Stimulated activated naive CD8-positive, alpha-beta T cell treated with anti-CD3 and anti-CD28 coated beads, Interleukin-15, Interleukin-2, amounts not matched to agents 100 ng/mL and 50 ng/mL, for 24 hours (primary cell): ENCODE measurements around the gene PARP9.
"Not testable (repeated sequence)": the region's sequence is repeated elsewhere in the genome, so short reads cannot be mapped to it uniquely, and the experiment has no call there.

ENCODE experiments used
- H3K27ac Mint-ChIP-seq: one replicate; pipeline ENCODE4 v1.8.0; 2021; ENCODE audit warnings: mild to moderate bottlenecking, mixed read lengths
- H3K27me3 Mint-ChIP-seq: one replicate; pipeline ENCODE4 v1.8.0; 2021; ENCODE audit warnings: mixed read lengths
- H3K36me3 Mint-ChIP-seq: one replicate; pipeline ENCODE4 v1.8.0; 2021; ENCODE audit warnings: low read depth, mixed read lengths
- H3K4me1 Mint-ChIP-seq: one replicate; pipeline ENCODE4 v1.8.0; 2021; ENCODE audit warnings: low read depth, mixed read lengths
- H3K4me3 Mint-ChIP-seq: one replicate; pipeline ENCODE4 v1.8.0; 2021; ENCODE audit warnings: mild to moderate bottlenecking, mixed read lengths
- H3K9me3 Mint-ChIP-seq: one replicate; pipeline ENCODE4 v1.8.0; 2021; ENCODE audit warnings: mixed read lengths

Gene PARP9

GRCh38 chr3:122519693-122520092, 44.4 kb downstream of the PARP9 start:
- Mint-ChIP-seq H3K4me3 (no peak overlapping the region), H3K9me3 (no peaks in the 10 kb centered on the region), H3K4me1 (peaks cover 4% of the 10 kb centered on the region), H3K36me3 (no peaks in the 10 kb centered on the region), H3K27me3 (no peaks in the 10 kb centered on the region), H3K27ac (no peak overlapping the region)

GRCh38 chr3:122516846-122517360, 47.2 kb downstream of the PARP9 start:
- peaks cover 22% of the 10 kb centered on the region for H3K4me1 Mint-ChIP-seq
- no peaks in the 10 kb centered on the region for H3K9me3 Mint-ChIP-seq
- H3K27me3 Mint-ChIP-seq, result no peaks in the 10 kb centered on the region
- H3K36me3 Mint-ChIP-seq, result peaks cover 4% of the 10 kb centered on the region
- H3K4me3 Mint-ChIP-seq, result no peak overlapping the region
- no peak overlapping the region for H3K27ac Mint-ChIP-seq

GRCh38 chr3:122515870-122516269, 48.2 kb downstream of the PARP9 start:
- Mint-ChIP-seq H3K27me3 (no peaks in the 10 kb centered on the region), H3K4me3 (no peak overlapping the region), H3K9me3 (no peaks in the 10 kb centered on the region), H3K36me3 (peaks cover 10% of the 10 kb centered on the region), H3K4me1 (peaks cover 32% of the 10 kb centered on the region), H3K27ac (no peak overlapping the region)

GRCh38 chr3:122515020-122515468, 49.1 kb downstream of the PARP9 start:
- no peaks in the 10 kb centered on the region for H3K9me3 Mint-ChIP-seq
- peaks cover 14% of the 10 kb centered on the region for H3K36me3 Mint-ChIP-seq
- peaks cover 36% of the 10 kb centered on the region for H3K4me1 Mint-ChIP-seq
- peak overlapping the region; percentile 71 for H3K27ac Mint-ChIP-seq
- peak overlapping the region; percentile 84 for H3K4me3 Mint-ChIP-seq
- H3K27me3 Mint-ChIP-seq, result no peaks in the 10 kb centered on the region

GRCh38 chr3:122514123-122515019, 49.7 kb downstream of the PARP9 start, which contains the start of gene KPNA1:
Gene KPNA1, minus strand, starts transcription at chr3:122514939. Its CDS starts 18,374 bp downstream, at chr3:122496565.
- H3K9me3 Mint-ChIP-seq, result no peaks in the 10 kb centered on the region
- H3K27me3 Mint-ChIP-seq, result no peaks in the 10 kb centered on the region
- H3K4me1 Mint-ChIP-seq, result peaks cover 43% of the 10 kb centered on the region
- H3K27ac Mint-ChIP-seq, result peak within 1 kb of the TSS; percentile 83
- peak within 1 kb of the TSS; percentile 86 for H3K4me3 Mint-ChIP-seq
- H3K36me3 Mint-ChIP-seq, result peaks cover 21% of the 10 kb centered on the region

- Mint-ChIP-seq H3K27ac (peak overlapping the region; percentile 83), H3K4me1 (peaks cover 51% of the 10 kb centered on the region), H3K36me3 (peaks cover 23% of the 10 kb centered on the region), H3K27me3 (no peaks in the 10 kb centered on the region), H3K4me3 (peak overlapping the region; percentile 86), H3K9me3 (no peaks in the 10 kb centered on the region)
Observed at GRCh38 chr3:122513386-122514122, 50.5 kb downstream of the PARP9 start.

- no peak overlapping the region for H3K4me3 Mint-ChIP-seq
- H3K4me1 Mint-ChIP-seq, result peaks cover 64% of the 10 kb centered on the region
- no peaks in the 10 kb centered on the region for H3K27me3 Mint-ChIP-seq
- H3K36me3 Mint-ChIP-seq, result peaks cover 23% of the 10 kb centered on the region
- no peaks in the 10 kb centered on the region for H3K9me3 Mint-ChIP-seq
- H3K27ac Mint-ChIP-seq, result no peak overlapping the region
Observed at GRCh38 chr3:122512284-122512683, 51.8 kb downstream of the PARP9 start.

- H3K27ac Mint-ChIP-seq, result no peak overlapping the region
- H3K36me3 Mint-ChIP-seq, result peaks cover 30% of the 10 kb centered on the region
- H3K9me3 Mint-ChIP-seq, result no peaks in the 10 kb centered on the region
- H3K4me1 Mint-ChIP-seq, result peaks cover 74% of the 10 kb centered on the region
- H3K27me3 Mint-ChIP-seq, result no peaks in the 10 kb centered on the region
- H3K4me3 Mint-ChIP-seq, result no peak overlapping the region
Observed at GRCh38 chr3:122510878-122511535, 53.1 kb downstream of the PARP9 start.

- H3K27ac Mint-ChIP-seq, result not testable (repeated sequence)
- H3K4me1 Mint-ChIP-seq, result peaks cover 84% of the 10 kb centered on the region
- H3K36me3 Mint-ChIP-seq, result peaks cover 41% of the 10 kb centered on the region
Observed at GRCh38 chr3:122508944-122509343, 55.2 kb downstream of the PARP9 start.

GRCh38 chr3:122508135-122508914, 55.8 kb downstream of the PARP9 start:
- H3K27me3 Mint-ChIP-seq, result no peaks in the 10 kb centered on the region
- H3K4me1 Mint-ChIP-seq, result peaks cover 84% of the 10 kb centered on the region
- H3K36me3 Mint-ChIP-seq, result peaks cover 42% of the 10 kb centered on the region
- H3K4me3 Mint-ChIP-seq, result no peak overlapping the region
- H3K27ac Mint-ChIP-seq, result peak overlapping the region; percentile 41
- no peaks in the 10 kb centered on the region for H3K9me3 Mint-ChIP-seq

More at GRCh38 chr3:122508944-122509343, 55.2 kb downstream of the PARP9 start:
- H3K9me3 Mint-ChIP-seq, H3K27me3 Mint-ChIP-seq, H3K4me3 Mint-ChIP-seq: not testable (repeated sequence)

GRCh38 chr3:122506450-122506849, 57.6 kb downstream of the PARP9 start:
- no peaks in the 10 kb centered on the region for H3K27me3 Mint-ChIP-seq
- no peaks in the 10 kb centered on the region for H3K9me3 Mint-ChIP-seq
- peaks cover 47% of the 10 kb centered on the region for H3K36me3 Mint-ChIP-seq
- H3K27ac Mint-ChIP-seq, result peak overlapping the region; percentile 59
- H3K4me3 Mint-ChIP-seq, result no peak overlapping the region
- peaks cover 88% of the 10 kb centered on the region for H3K4me1 Mint-ChIP-seq

- Mint-ChIP-seq H3K4me3 (no peak overlapping the region), H3K36me3 (peaks cover 49% of the 10 kb centered on the region), H3K9me3 (no peaks in the 10 kb centered on the region), H3K4me1 (peaks cover 88% of the 10 kb centered on the region), H3K27ac (no peak overlapping the region), H3K27me3 (no peaks in the 10 kb centered on the region)
Observed at GRCh38 chr3:122505676-122506075, 58.4 kb downstream of the PARP9 start.

- Mint-ChIP-seq H3K36me3 (peaks cover 42% of the 10 kb centered on the region), H3K9me3 (no peaks in the 10 kb centered on the region), H3K4me3 (no peak overlapping the region), H3K4me1 (peaks cover 87% of the 10 kb centered on the region), H3K27me3 (no peaks in the 10 kb centered on the region), H3K27ac (no peak overlapping the region)
Observed at GRCh38 chr3:122502941-122503340, 61.2 kb downstream of the PARP9 start.

- Mint-ChIP-seq H3K36me3 (peaks cover 42% of the 10 kb centered on the region), H3K9me3 (no peaks in the 10 kb centered on the region), H3K4me3 (no peak overlapping the region), H3K27ac (no peak overlapping the region), H3K4me1 (peaks cover 89% of the 10 kb centered on the region), H3K27me3 (no peaks in the 10 kb centered on the region)
Observed at GRCh38 chr3:122502139-122502538, 62.0 kb downstream of the PARP9 start.
